NCI-H526 treated with DMSO at 0.1 percent for 48 hours (cell line): ENCODE measurements around the gene OPCML.
A peak's percentile ranks its signal among the peaks of the same experiment; 100 is the strongest.

Experiments used
- DNase-seq: peaks from one replicate; lab custom pipeline; 2025; lab: John Stamatoyannopoulos, UW

OPCML gene

GRCh38 chr11:133409799-133410198 lies 122.5 kb downstream of the OPCML start:
- no peak for DNase-seq

GRCh38 chr11:133408936-133409335 lies 123.4 kb downstream of the OPCML start:
- DNase-seq, result no peak

GRCh38 chr11:133408402-133408801 lies 123.9 kb downstream of the OPCML start:
- DNase-seq, result no peak

GRCh38 chr11:133406489-133406888 lies 125.8 kb downstream of the OPCML start:
- no peak for DNase-seq

- DNase-seq, result no peak
Observed at GRCh38 chr11:133403900-133404299, 128.4 kb downstream of the OPCML start.

GRCh38 chr11:133402551-133402950 lies 129.8 kb downstream of the OPCML start:
- no peak for DNase-seq

- no peak for DNase-seq
Observed at GRCh38 chr11:133399855-133400625, 132.3 kb downstream of the OPCML start.

- DNase-seq, result no peak
Observed at GRCh38 chr11:133399294-133399693, 133.0 kb downstream of the OPCML start.

GRCh38 chr11:133390803-133391202 lies 141.5 kb downstream of the OPCML start:
- no peak for DNase-seq

GRCh38 chr11:133388975-133389568 lies 143.2 kb downstream of the OPCML start:
- no peak for DNase-seq

GRCh38 chr11:133388260-133388659 lies 144.0 kb downstream of the OPCML start:
- DNase-seq, result no peak

GRCh38 chr11:133386852-133387251 lies 145.4 kb downstream of the OPCML start:
- no peak for DNase-seq

GRCh38 chr11:133386262-133386661 lies 146.0 kb downstream of the OPCML start:
- DNase-seq, result peak; percentile 52

- no peak for DNase-seq
Observed at GRCh38 chr11:133385781-133386180, 146.5 kb downstream of the OPCML start.

- no peak for DNase-seq
Observed at GRCh38 chr11:133384731-133385130, 147.6 kb downstream of the OPCML start.

GRCh38 chr11:133383689-133384088 lies 148.6 kb downstream of the OPCML start:
- DNase-seq, result no peak

GRCh38 chr11:133383201-133383600 lies 149.1 kb downstream of the OPCML start:
- DNase-seq, result no peak

GRCh38 chr11:133382131-133382812 lies 150.0 kb downstream of the OPCML start:
- peak; percentile 60 for DNase-seq

GRCh38 chr11:133381761-133382130 lies 150.6 kb downstream of the OPCML start:
- DNase-seq, result no peak

GRCh38 chr11:133366147-133366546 lies 166.2 kb downstream of the OPCML start:
- no peak for DNase-seq

- DNase-seq, result no peak
Observed at GRCh38 chr11:133362916-133363315, 169.4 kb downstream of the OPCML start.

GRCh38 chr11:133362156-133362555 lies 170.1 kb downstream of the OPCML start:
- DNase-seq, result no peak

- DNase-seq, result no peak
Observed at GRCh38 chr11:133361689-133361994, 170.7 kb downstream of the OPCML start.
